Fibroblast of the aortic adventitia (primary cell): ENCODE measurements around the gene SSPN. TPM values are rescaled to one million over a fixed set of nuclear protein-coding genes. Genes with fewer than 3 reads are reported as not detected.

Experiments
- DNase-seq: peaks from one replicate; pipeline ENCODE4 v3.0.0-alpha.2; 2010; ENCODE audit warnings: low read depth
- H3K4me3 ChIP-seq: 2 replicates; pipeline ENCODE4 v1.5.1; 2011; ENCODE audit warnings: low read depth, mild to moderate bottlenecking, control low read depth, low read length, moderate library complexity
- CTCF ChIP-seq: IDR thresholded peaks from 2 replicates; pipeline ENCODE4 v1.5.1; 2011; ENCODE audit warnings: mild to moderate bottlenecking, low read length, control low read depth, inconsistent platforms; ENCODE audit not compliant: insufficient read depth
- total RNA-seq: library from RNA; depleted of rRNA; stranded (reverse); fragments of >200 nt; gene quantifications from 2 replicates; pipeline ENCODE4 v1.2.3, GENCODE V29; 2012; ENCODE audit warnings: low replicate concordance

SSPN gene
- total RNA-seq, 1 donor: 23.0 TPM

GRCh38 chr12:26275313-26276131, 80.1 kb downstream of the SSPN start:
- H3K4me3 ChIP-seq: no peak overlapping the region
- no peak for TF ChIP-seq CTCF
- DNase-seq: no peak

- no peak for TF ChIP-seq CTCF
- DNase-seq: no peak
- H3K4me3 ChIP-seq: no peak overlapping the region
These were observed 81.3 kb downstream of the SSPN start for GRCh38 chr12:26276709-26277108.

GRCh38 chr12:26277506-26278246, 82.3 kb downstream of the SSPN start:
- no peak for DNase-seq

GRCh38 chr12:26278266-26278665, 82.9 kb downstream of the SSPN start:
- no peak for DNase-seq
- TF ChIP-seq CTCF: no peak
- no peak overlapping the region for H3K4me3 ChIP-seq

More at GRCh38 chr12:26277506-26278246, 82.3 kb downstream of the SSPN start:
- no peak for TF ChIP-seq CTCF
- no peak overlapping the region for H3K4me3 ChIP-seq

GRCh38 chr12:26278666-26279065, 83.3 kb downstream of the SSPN start:
- TF ChIP-seq CTCF: no peak
- DNase-seq: no peak
- no peak overlapping the region for H3K4me3 ChIP-seq

GRCh38 chr12:26279091-26279490, 83.7 kb downstream of the SSPN start:
- H3K4me3 ChIP-seq: no peak overlapping the region
- no peak for DNase-seq
- TF ChIP-seq CTCF: no peak
